ENCODE results near the gene TMC1. TPM values are rescaled to one million over a fixed set of nuclear protein-coding genes. Genes with fewer than 3 reads are reported as not detected.
A peak's percentile ranks its signal among the peaks of the same experiment; 100 is the strongest.

TMC1 gene
- total RNA-seq, 3 donors from 2014 or later: 0.17 to 0.77 (median 0.19) TPM

DNA sequence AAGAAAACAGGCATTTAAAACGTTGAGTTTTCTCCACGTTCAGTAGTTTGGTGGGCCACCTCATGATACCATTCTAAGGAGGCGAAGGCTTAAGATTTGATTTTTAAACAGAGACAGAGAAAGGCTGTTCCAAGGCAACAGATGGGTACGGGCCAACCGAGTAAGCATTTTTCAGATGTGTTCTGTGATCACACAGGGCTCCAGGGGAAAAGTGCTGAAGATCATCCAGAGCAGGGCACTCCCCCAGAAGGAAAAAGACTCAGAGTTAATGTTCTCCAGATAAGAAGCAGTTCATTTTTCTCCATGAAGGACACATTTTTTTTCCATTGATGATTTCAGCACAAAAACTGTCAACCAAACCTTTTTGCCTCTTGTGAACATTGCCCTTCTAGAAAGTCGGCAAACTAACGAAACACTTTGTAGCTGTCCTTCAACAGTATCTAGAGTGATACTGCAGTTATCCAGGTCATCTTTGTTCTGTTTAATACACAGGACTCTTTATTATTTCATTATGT, 292.7 kb downstream of the TMC1 start:
- Histone ChIP-seq H3K36me3 (ENCODE audit: low read depth) (no peaks in the 10 kb centered on the region), H3K4me1 (ENCODE audit: low read depth) (peaks cover 15% of the 10 kb centered on the region), H3K4me3 (no peak overlapping the region), H3K9me3 (no peaks in the 10 kb centered on the region)
- ATAC-seq (no peak), DNase-seq (no peak)
- intact Hi-C loops (cut with DNase I, micrococcal nuclease): no loop called here
- TF ChIP-seq, protein P1, sequence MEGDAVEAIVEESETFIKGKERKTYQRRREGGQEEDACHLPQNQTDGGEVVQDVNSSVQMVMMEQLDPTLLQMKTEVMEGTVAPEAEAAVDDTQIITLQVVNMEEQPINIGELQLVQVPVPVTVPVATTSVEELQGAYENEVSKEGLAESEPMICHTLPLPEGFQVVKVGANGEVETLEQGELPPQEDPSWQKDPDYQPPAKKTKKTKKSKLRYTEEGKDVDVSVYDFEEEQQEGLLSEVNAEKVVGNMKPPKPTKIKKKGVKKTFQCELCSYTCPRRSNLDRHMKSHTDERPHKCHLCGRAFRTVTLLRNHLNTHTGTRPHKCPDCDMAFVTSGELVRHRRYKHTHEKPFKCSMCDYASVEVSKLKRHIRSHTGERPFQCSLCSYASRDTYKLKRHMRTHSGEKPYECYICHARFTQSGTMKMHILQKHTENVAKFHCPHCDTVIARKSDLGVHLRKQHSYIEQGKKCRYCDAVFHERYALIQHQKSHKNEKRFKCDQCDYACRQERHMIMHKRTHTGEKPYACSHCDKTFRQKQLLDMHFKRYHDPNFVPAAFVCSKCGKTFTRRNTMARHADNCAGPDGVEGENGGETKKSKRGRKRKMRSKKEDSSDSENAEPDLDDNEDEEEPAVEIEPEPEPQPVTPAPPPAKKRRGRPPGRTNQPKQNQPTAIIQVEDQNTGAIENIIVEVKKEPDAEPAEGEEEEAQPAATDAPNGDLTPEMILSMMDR (IDR thresholded peaks at IDR 0.05): no peak

DNA sequence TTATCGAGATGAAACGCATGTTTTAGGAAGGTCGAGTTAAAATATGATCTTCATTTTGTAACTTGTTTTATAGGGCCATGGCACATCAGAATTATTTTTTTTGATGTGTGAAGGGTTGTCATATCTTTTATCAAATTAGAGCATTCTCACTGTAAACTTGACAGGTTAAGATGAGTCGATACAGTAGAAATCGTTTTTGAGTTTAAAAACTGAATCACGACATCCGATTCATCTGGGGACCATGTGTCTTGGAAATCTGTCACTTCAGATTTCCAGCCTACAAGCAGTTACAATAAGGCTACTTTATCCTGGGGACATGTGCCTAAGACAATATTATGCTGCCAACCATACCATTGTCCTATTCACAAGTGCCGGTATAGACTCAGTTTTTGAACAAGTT, 295.3 kb downstream of the TMC1 start:
- H3K36me3 ChIP-seq (ENCODE audit: low read depth): no peaks in the 10 kb centered on the region
- peaks cover 15% of the 10 kb centered on the region for H3K4me1 ChIP-seq (ENCODE audit: low read depth)
- DNase-seq (no peak), ATAC-seq (no peak)
- H3K4me3 ChIP-seq: no peak overlapping the region
- TF ChIP-seq, protein P1 (IDR thresholded peaks at IDR 0.05): no peak
- intact Hi-C loops (cut with DNase I, micrococcal nuclease): no loop called here
- H3K9me3 ChIP-seq: no peaks in the 10 kb centered on the region

GRCh38 chr9:72817413-72817812, 296.0 kb downstream of the TMC1 start:
- peaks cover 15% of the 10 kb centered on the region for H3K4me1 ChIP-seq (ENCODE audit: low read depth)
- no peak for ATAC-seq
- no peaks in the 10 kb centered on the region for H3K9me3 ChIP-seq
- no peaks in the 10 kb centered on the region for H3K36me3 ChIP-seq (ENCODE audit: low read depth)
- no peak for DNase-seq
- TF ChIP-seq, protein P1 (IDR thresholded peaks at IDR 0.05): no peak
- H3K4me3 ChIP-seq: no peak overlapping the region
- intact Hi-C loops (cut with DNase I, micrococcal nuclease): no loop called here

GRCh38 chr9:72818385-72818784, 297.0 kb downstream of the TMC1 start:
- intact Hi-C loops (cut with DNase I, micrococcal nuclease): no loop called here
- TF ChIP-seq, protein P1 (IDR thresholded peaks at IDR 0.05): no peak
- ATAC-seq: peak; percentile 63
- H3K4me3 ChIP-seq: no peak overlapping the region
- DNase-seq: no peak
- no peaks in the 10 kb centered on the region for H3K36me3 ChIP-seq (ENCODE audit: low read depth)
- H3K4me1 ChIP-seq (ENCODE audit: low read depth): peaks cover 8% of the 10 kb centered on the region
- no peaks in the 10 kb centered on the region for H3K9me3 ChIP-seq

GRCh38 chr9:72823971-72824370, 302.6 kb downstream of the TMC1 start:
- Histone ChIP-seq H3K4me1 (ENCODE audit: low read depth) (peaks cover 9% of the 10 kb centered on the region), H3K4me3 (no peak overlapping the region), H3K36me3 (ENCODE audit: low read depth) (no peaks in the 10 kb centered on the region), H3K9me3 (no peaks in the 10 kb centered on the region)
- TF ChIP-seq, protein P1 (IDR thresholded peaks at IDR 0.05): no peak
- DNase-seq (no peak), ATAC-seq (no peak)
- intact Hi-C loops (cut with DNase I, micrococcal nuclease): loop anchor here (5.0 to 10.0 kb wide), 2 partner anchors 532 to 549 kb away; no protein-coding TSS in a partner anchor
